Upper lobe of left lung (tissue), 4 donors: ENCODE data around the gene ABCA9.

Experiments used
- CTCF ChIP-seq, 6 experiments: fragments of 450-650 bp in 4 of 6; fragments of 200-600 bp in 2 of 6; sonication (generic) in 2 of 6; IDR thresholded peaks; one replicate each; pipeline ENCODE4 v1.5.1; 2016 to 2019; ENCODE audit warnings: antibody characterized with exemption in 6 of 6
- POLR2AphosphoS5 ChIP-seq, 2 donors: sonication (generic); formaldehyde crosslinking; IDR thresholded peaks; one replicate each; pipeline ENCODE4 v1.5.1; 2017; ENCODE audit warnings: antibody characterized with exemption in 2 of 2

- TF ChIP-seq CTCF (IDR thresholded peaks at IDR 0.05) (no peak), POLR2AphosphoS5 (IDR thresholded peaks at IDR 0.05) (no peak)
Observed at GRCh38 chr17:69088643-69089200, 28.0 kb upstream of the ABCA9 start.
